Activated B cell treated with CpG ODN at 0.5 μM for 24 hours (primary cell): ENCODE results near the gene PDE1A. TPM values are rescaled to one million over a fixed set of nuclear protein-coding genes. Genes with fewer than 3 reads are reported as not detected.

ENCODE experiments used
- ATAC-seq: fragments of 200-7000 bp; cut with Tn5 transposase; one replicate; pipeline ENCODE4 v1.10.0; 2021; ENCODE audit warnings: low read depth, mild to moderate bottlenecking, moderate library complexity
- CTCF ChIA-PET: fragments of 350-600 bp; sonication (Branson Sonifier 250); formaldehyde crosslinking; loops from one replicate; lab custom pipeline; 2021; ENCODE audit warnings: antibody characterized with exemption; lab: Charles Lee
- POLR2A ChIA-PET: fragments of 350-600 bp; sonication (Branson Sonifier 250); formaldehyde crosslinking; loops from one replicate; lab custom pipeline; 2021; ENCODE audit warnings: antibody characterized with exemption; lab: Charles Lee
- DNase-seq: peaks from one replicate; pipeline ENCODE4 v3.0.0; 2022
- H3K27ac Mint-ChIP-seq: one replicate; pipeline ENCODE4 v1.8.0; 2020; ENCODE audit warnings: mixed read lengths
- H3K27me3 Mint-ChIP-seq: one replicate; pipeline ENCODE4 v1.8.0; 2021; ENCODE audit warnings: mixed read lengths
- H3K36me3 Mint-ChIP-seq: one replicate; pipeline ENCODE4 v1.8.0; 2021; ENCODE audit warnings: low read depth, mixed read lengths
- H3K4me1 Mint-ChIP-seq: one replicate; pipeline ENCODE4 v1.8.0; 2021; ENCODE audit warnings: mixed read lengths
- H3K4me3 Mint-ChIP-seq: one replicate; pipeline ENCODE4 v1.8.0; 2020; ENCODE audit warnings: mild to moderate bottlenecking, mixed read lengths
- H3K9me3 Mint-ChIP-seq: one replicate; pipeline ENCODE4 v1.8.0; 2020; ENCODE audit warnings: mixed read lengths
- intact Hi-C: fragments of 100-400 bp; cut with micrococcal nuclease; formaldehyde crosslinking; loops from one replicate; pipeline ENCODE4 v1.15.1; 2024
- total RNA-seq: library from RNA; stranded (reverse); gene quantifications from 2 replicates; pipeline ENCODE4 v1.2.3, GENCODE V29; 2022
- TF ChIP-seq, protein P1 (sequence below): fragments of 200-600 bp; IDR thresholded peaks from one replicate; pipeline ENCODE4 v1.8.0; 2022; ENCODE audit warnings: antibody characterized with exemption, mild to moderate bottlenecking

Gene PDE1A
- total RNA-seq, 1 donor from 2014 or later = not detected

GRCh38 chr2:182208421-182208820 lies 218.4 kb downstream of the PDE1A start:
- intact Hi-C loops = no loop called here
- ATAC-seq (no peak), DNase-seq (no peak)
- ChIA-PET CTCF (no interaction called here), POLR2A (no interaction called here)
- peaks cover 3% of the 10 kb centered on the region for H3K27me3 Mint-ChIP-seq
- no peak overlapping the region for H3K4me3 Mint-ChIP-seq
- no peaks in the 10 kb centered on the region for H3K36me3 Mint-ChIP-seq
- peaks cover 7% of the 10 kb centered on the region for H3K4me1 Mint-ChIP-seq
- no peak overlapping the region for H3K27ac Mint-ChIP-seq
- peaks cover 13% of the 10 kb centered on the region for H3K9me3 Mint-ChIP-seq
- TF ChIP-seq, protein P1, sequence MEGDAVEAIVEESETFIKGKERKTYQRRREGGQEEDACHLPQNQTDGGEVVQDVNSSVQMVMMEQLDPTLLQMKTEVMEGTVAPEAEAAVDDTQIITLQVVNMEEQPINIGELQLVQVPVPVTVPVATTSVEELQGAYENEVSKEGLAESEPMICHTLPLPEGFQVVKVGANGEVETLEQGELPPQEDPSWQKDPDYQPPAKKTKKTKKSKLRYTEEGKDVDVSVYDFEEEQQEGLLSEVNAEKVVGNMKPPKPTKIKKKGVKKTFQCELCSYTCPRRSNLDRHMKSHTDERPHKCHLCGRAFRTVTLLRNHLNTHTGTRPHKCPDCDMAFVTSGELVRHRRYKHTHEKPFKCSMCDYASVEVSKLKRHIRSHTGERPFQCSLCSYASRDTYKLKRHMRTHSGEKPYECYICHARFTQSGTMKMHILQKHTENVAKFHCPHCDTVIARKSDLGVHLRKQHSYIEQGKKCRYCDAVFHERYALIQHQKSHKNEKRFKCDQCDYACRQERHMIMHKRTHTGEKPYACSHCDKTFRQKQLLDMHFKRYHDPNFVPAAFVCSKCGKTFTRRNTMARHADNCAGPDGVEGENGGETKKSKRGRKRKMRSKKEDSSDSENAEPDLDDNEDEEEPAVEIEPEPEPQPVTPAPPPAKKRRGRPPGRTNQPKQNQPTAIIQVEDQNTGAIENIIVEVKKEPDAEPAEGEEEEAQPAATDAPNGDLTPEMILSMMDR = no peak

DNA sequence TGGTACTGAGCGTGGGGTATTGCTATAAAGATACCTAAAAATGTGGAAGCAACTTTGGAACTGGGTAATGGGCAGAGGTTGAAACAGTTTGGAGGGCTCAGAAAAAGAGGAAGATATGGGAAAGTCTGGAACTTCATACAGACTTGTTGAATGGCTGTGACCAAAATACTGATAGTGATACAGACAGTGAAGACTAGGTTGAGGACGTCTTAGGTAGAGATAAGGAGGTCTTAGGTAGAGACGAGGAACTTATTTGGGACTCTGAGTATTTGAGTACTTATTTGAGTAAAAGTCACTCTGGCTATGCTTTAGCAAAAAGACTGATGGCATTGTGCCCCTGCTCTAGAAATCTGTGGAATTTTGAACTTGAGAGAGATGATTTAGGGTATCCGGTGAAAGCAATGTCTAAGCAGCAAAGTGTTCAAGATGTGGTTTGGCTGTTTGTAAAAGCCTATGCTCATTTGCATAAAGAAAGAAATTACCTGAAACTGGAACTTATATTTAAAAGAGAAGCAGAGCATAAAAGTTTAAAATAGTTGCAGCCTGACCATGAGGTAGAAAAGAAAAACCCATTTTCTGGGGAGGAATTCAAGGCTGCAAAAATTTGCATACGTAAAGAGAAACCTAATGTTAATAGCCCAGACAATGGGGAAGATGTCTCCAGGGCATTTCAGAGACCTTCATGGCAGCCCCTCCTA lies 219.6 kb downstream of the PDE1A start:
- DNase-seq (no peak), ATAC-seq (no peak)
- Mint-ChIP-seq H3K27me3 (peaks cover 1% of the 10 kb centered on the region), H3K4me3 (no peak overlapping the region), H3K36me3 (no peaks in the 10 kb centered on the region), H3K9me3 (peaks cover 13% of the 10 kb centered on the region), H3K27ac (no peak overlapping the region), H3K4me1 (peaks cover 7% of the 10 kb centered on the region)
- ChIA-PET CTCF (no interaction called here), POLR2A (no interaction called here)
- TF ChIP-seq, protein P1 = no peak
- intact Hi-C loops = no loop called here

DNA sequence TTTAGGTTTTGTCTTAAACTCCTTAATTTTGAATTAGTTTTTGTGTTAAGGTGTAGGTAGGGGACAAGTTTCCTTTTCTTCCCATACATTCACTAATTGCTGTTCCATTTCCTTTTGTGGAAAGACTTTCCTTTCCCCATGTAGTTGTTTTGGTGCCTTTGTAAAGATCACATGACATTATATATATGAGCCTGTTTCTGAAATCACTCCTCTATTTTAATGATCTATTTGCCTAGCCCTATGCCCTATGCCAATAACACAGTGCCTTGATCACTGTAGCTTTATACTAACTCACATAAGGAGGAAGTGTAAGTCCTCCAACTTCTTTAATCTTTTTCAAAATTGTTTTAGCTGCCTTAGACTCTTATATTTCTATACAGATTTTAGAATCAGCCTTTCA lies 229.3 kb downstream of the PDE1A start:
- POLR2A ChIA-PET = no interaction called here
- H3K27ac Mint-ChIP-seq = no peak overlapping the region
- TF ChIP-seq, protein P1 = no peak

DNA sequence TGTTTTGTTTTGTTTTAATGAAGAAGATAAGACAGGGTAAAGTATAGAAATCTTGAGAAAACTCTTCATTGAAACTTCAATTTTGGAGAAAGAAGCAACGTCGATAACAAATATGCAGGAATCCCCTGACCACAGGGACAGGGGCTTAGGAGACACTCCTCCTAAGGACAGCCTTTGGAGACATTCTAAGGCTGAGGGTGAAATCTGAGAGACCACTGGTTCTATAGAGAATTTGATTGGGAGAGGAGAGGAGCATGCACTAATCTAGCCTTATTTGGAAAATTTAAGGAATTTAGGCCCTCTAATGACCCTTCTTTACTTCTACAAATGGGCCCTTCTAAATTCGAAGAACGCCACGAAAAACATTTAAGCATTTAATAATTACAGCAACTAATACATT lies 233.5 kb downstream of the PDE1A start:
- H3K36me3 Mint-ChIP-seq = no peaks in the 10 kb centered on the region
- ATAC-seq (no peak), DNase-seq (no peak)
- no peak overlapping the region for H3K27ac Mint-ChIP-seq
- ChIA-PET CTCF (no interaction called here), POLR2A (no interaction called here)
- H3K4me1 Mint-ChIP-seq = no peaks in the 10 kb centered on the region
- intact Hi-C loops = no loop called here
- peaks cover 1% of the 10 kb centered on the region for H3K27me3 Mint-ChIP-seq
- TF ChIP-seq, protein P1 = no peak
- H3K4me3 Mint-ChIP-seq = no peak overlapping the region
- no peaks in the 10 kb centered on the region for H3K9me3 Mint-ChIP-seq

More for the DNA sequence above, 229.3 kb downstream of the PDE1A start:
- intact Hi-C loops = no loop called here
- DNase-seq = no peak
- CTCF ChIA-PET = no interaction called here
- Mint-ChIP-seq H3K27me3 (no peaks in the 10 kb centered on the region), H3K9me3 (no peaks in the 10 kb centered on the region), H3K36me3 (no peaks in the 10 kb centered on the region), H3K4me3 (no peak overlapping the region), H3K4me1 (no peaks in the 10 kb centered on the region)
- ATAC-seq = no peak

DNA sequence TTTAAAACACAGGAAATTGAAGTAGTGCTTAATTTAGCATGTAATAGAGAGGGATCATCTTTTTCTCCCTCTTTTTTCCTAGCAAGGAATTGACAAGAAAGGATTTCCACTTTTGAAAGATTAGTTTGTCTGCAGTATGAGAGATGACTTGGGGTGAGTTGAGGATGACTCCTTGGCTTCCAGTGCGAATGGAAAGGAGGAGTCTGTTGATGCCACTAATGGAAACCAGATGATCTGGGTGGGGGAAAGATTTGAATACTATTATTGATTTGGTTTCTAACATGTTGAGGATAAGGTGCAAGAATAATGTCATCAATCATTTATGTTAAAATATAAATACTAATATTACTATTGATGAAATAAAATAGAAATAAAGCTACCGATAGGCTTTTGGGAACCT lies 235.8 kb downstream of the PDE1A start:
- H3K27ac Mint-ChIP-seq = no peak overlapping the region
- H3K36me3 Mint-ChIP-seq = no peaks in the 10 kb centered on the region
- ChIA-PET POLR2A (no interaction called here), CTCF (no interaction called here)
- TF ChIP-seq, protein P1 = no peak
- intact Hi-C loops = no loop called here
- no peak for ATAC-seq
- H3K4me3 Mint-ChIP-seq = no peak overlapping the region
- peaks cover 1% of the 10 kb centered on the region for H3K27me3 Mint-ChIP-seq
- no peaks in the 10 kb centered on the region for H3K4me1 Mint-ChIP-seq
- H3K9me3 Mint-ChIP-seq = no peaks in the 10 kb centered on the region
- DNase-seq = no peak
